Astrocyte (in vitro differentiated cells and primary cell): ENCODE data around the gene EIF1B.

Source experiments
- EZH2 ChIP-seq: IDR thresholded peaks from 2 replicates; pipeline ENCODE4 v1.6.1; 2012; ENCODE audit warnings: mild to moderate bottlenecking, low read length, inconsistent platforms; ENCODE audit not compliant: insufficient read depth
- TF ChIP-seq, protein P1 (sequence below): IDR thresholded peaks from 2 replicates; pipeline ENCODE4 v1.5.1; 2011; ENCODE audit warnings: low read depth, mild to moderate bottlenecking, inconsistent platforms, low read length, moderate library complexity; ENCODE audit not compliant: insufficient read depth

DNA sequence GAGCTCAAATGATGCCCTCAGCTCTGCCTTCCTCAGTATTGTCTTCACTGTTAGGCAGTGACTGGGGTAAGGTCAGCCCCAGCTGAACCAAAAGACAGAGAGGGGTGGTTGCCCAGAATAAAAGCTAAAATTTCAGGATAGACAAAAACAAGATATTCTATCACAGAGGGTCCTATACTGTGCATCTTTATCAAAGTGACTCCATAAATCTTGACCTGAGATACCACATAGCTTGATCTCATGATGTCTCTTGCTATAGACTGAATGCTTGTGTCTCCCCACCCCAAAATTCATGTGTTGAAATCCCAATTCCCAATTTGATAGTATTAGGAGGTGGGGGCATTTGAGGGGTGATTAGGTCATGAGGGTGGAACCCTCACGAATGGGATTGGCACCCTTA lies 30.4 kb downstream of the EIF1B start:
- TF ChIP-seq, protein P1, sequence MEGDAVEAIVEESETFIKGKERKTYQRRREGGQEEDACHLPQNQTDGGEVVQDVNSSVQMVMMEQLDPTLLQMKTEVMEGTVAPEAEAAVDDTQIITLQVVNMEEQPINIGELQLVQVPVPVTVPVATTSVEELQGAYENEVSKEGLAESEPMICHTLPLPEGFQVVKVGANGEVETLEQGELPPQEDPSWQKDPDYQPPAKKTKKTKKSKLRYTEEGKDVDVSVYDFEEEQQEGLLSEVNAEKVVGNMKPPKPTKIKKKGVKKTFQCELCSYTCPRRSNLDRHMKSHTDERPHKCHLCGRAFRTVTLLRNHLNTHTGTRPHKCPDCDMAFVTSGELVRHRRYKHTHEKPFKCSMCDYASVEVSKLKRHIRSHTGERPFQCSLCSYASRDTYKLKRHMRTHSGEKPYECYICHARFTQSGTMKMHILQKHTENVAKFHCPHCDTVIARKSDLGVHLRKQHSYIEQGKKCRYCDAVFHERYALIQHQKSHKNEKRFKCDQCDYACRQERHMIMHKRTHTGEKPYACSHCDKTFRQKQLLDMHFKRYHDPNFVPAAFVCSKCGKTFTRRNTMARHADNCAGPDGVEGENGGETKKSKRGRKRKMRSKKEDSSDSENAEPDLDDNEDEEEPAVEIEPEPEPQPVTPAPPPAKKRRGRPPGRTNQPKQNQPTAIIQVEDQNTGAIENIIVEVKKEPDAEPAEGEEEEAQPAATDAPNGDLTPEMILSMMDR: no peak
- TF ChIP-seq EZH2: no peak
